Prostate gland (tissue), 2 donors: ENCODE data around the gene ZNF248. TPM values are rescaled to one million over a fixed set of nuclear protein-coding genes. Genes with fewer than 3 reads are reported as not detected.

Source experiments
- DNase-seq: peaks from one replicate; pipeline ENCODE4 v3.0.0-alpha.2; 2019; ENCODE audit warnings: low spot score
- H3K27ac ChIP-seq, 2 donors: fragments of 200-600 bp; sonication (generic); 2 replicates each; pipeline ENCODE4 v1.5.1; 2017 to 2019
- H3K27me3 ChIP-seq: fragments of 200-600 bp; sonication (generic); replicated peaks from 2 replicates; pipeline ENCODE4 v1.5.1; 2019; ENCODE audit not compliant: insufficient read depth
- H3K36me3 ChIP-seq, 2 donors: fragments of 200-600 bp; sonication (generic); 1 replicate in 1 of 2; 2 replicates in 1 of 2; pipeline versions ENCODE4 v1.5.1 to v1.8.1; 2017 to 2019
- H3K4me1 ChIP-seq: fragments of 200-600 bp; sonication (generic); replicated peaks from 2 replicates; pipeline ENCODE4 v1.5.1; 2019
- H3K4me3 ChIP-seq, 2 donors: fragments of 200-600 bp; sonication (generic); 2 replicates each; pipeline ENCODE4 v1.5.1; 2017 to 2019
- H3K9me3 ChIP-seq: fragments of 200-600 bp; sonication (generic); 2 replicates; pipeline ENCODE4 v1.5.1; 2017
- CTCF ChIP-seq, 4 experiments: fragments of 200-600 bp in 2 of 4; fragments of 450-650 bp in 2 of 4; sonication (generic) in 2 of 4; IDR thresholded peaks; 1 replicate in 3 of 4; 2 replicates in 1 of 4; pipeline ENCODE4 v1.5.1; 2016 to 2019; ENCODE audit warnings: antibody characterized with exemption in 4 of 4, mild to moderate bottlenecking in 2 of 4, moderate library complexity in 2 of 4
- POLR2A ChIP-seq: fragments of 450-650 bp; IDR thresholded peaks from one replicate; pipeline ENCODE4 v1.6.1; 2016; ENCODE audit warnings: antibody characterized with exemption, mild to moderate bottlenecking
- POLR2AphosphoS5 ChIP-seq: sonication (generic); formaldehyde crosslinking; IDR thresholded peaks from one replicate; pipeline ENCODE4 v1.6.1; 2017; ENCODE audit warnings: antibody characterized with exemption
- WGBS: methylation state at CpG from one replicate; pipeline ENCODE4 v1.1.5; 2018; 5-methylcytosine and 5-hydroxymethylcytosine counted together
- intact Hi-C: fragments of 100-400 bp; cut with DNase I; formaldehyde crosslinking; loops from one replicate; pipeline ENCODE4 v1.14.2; 2022
- total RNA-seq, 2 donors: library from RNA; depleted of rRNA; stranded (reverse); fragments of >200 nt; gene quantifications; one replicate each; pipeline ENCODE4 v1.1.0, GENCODE V29; 2016

The ZNF248 gene
- total RNA-seq, 2 donors from 2014 or later, result 12.3 to 18.2 TPM

DNA sequence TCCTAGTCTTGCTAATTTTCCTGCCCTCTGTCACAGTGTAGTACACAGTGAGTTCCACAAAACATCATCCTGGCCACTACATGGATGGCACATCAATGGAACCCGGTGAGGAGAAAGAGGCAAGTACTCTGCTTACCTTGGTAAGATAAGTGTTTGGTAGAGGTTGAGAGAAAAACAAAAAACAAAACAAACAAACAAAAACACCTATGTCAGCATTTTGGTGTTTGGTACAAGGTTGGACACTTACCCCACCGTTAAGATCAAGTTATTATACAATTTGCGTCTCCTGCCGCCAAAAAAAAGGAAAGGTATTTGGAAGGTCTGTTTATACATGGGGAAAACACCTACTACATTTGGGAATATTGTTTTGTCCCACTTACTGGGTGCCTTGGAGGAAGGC, 72.7 kb downstream of the ZNF248 start:
- no peak for DNase-seq
- Histone ChIP-seq H3K9me3 (no peaks in the 10 kb centered on the region), H3K36me3 (no peaks in the 10 kb centered on the region), H3K4me1 (no peaks in the 10 kb centered on the region), H3K4me3 (no peak overlapping the region), H3K27ac (no peak overlapping the region), H3K27me3 (no peaks in the 10 kb centered on the region)
- intact Hi-C loops, result no loop called here
- no peak for TF ChIP-seq CTCF (IDR thresholded peaks at IDR 0.05)
- TF ChIP-seq POLR2A, result no peak
- WGBS, result 88% methylated on average over 4 of the region's 4 CpGs

DNA sequence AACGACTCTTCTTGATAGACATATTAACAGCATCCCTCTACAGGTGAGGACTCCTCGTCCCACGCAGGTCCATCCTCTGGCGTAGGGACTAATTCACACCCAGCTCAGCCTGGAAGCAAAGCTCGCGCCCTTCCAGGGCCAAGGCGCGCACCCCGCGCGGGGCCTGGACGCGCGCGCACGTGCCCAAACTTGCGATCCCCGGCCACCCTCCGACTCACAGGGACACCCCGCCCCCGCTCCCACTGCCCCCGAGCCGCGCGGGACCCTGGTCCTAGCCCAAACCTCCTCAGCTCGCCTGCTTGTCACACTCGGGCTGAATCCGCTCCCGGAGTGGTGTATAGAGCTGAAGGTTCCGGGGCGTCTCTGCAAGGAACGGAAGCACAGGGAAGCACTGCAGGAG, 76.9 kb downstream of the ZNF248 start:
- DNase-seq, result no peak
- no peak overlapping the region for H3K4me3 ChIP-seq
- intact Hi-C loops, result no loop called here
- TF ChIP-seq POLR2A, result no peak
- TF ChIP-seq POLR2AphosphoS5, result no peak
- no peak for TF ChIP-seq CTCF (IDR thresholded peaks at IDR 0.05)
- WGBS, result 63% methylated on average over 32 of the region's 32 CpGs
- no peaks in the 10 kb centered on the region for H3K36me3 ChIP-seq
- H3K27me3 ChIP-seq, result no peaks in the 10 kb centered on the region
- H3K27ac ChIP-seq, result no peak overlapping the region
- H3K9me3 ChIP-seq, result no peaks in the 10 kb centered on the region
- no peaks in the 10 kb centered on the region for H3K4me1 ChIP-seq

DNA sequence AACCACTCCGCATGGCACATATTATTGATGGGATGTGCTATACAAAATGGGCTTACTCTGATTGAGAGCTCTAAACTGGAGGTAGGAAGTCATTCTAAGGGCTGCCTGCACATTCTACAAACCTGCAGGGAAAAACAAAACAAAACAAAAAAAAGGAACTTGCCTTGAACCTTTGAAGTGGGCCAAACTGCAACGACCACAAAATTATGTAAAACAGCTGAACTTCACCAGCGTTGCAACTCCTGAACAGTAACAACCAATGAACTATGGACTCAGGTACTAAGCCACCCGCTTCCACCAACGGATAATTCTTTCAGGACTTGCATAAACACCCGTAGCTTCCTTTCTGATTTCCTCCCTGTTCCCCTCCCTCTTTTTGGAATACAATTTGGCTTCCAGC, 80.4 kb downstream of the ZNF248 start:
- Histone ChIP-seq H3K36me3 (no peaks in the 10 kb centered on the region), H3K27ac (no peak overlapping the region), H3K4me3 (no peak overlapping the region), H3K4me1 (no peaks in the 10 kb centered on the region), H3K9me3 (no peaks in the 10 kb centered on the region), H3K27me3 (no peaks in the 10 kb centered on the region)
- no peak for DNase-seq
- WGBS, result 89% methylated on average over 6 of the region's 6 CpGs
- TF ChIP-seq POLR2AphosphoS5 (no peak), POLR2A (no peak), CTCF (IDR thresholded peaks at IDR 0.05) (no peak)
- intact Hi-C loops, result no loop called here

DNA sequence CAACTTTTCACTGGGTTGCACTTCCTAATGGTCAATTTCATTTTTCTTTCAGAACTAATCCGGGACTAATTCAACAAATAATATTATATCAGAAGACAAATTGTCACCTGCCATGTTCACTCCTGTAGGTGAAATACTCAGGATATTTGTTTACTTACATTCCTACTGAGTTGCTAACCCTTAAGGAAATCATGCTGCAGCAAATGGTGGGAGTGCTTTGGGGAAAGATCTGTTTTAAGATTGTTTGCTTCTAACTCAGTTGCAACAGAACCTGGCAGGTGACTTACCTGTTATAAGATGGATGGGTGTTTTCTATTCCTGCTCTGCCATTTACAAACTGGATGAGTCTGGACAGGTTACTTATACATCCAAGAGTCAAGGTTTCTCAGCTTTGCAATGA, 81.8 kb downstream of the ZNF248 start:
- H3K4me3 ChIP-seq, result no peak overlapping the region
- TF ChIP-seq POLR2A, result no peak
- no peak for TF ChIP-seq CTCF (IDR thresholded peaks at IDR 0.05)
- WGBS, result 100% methylated on average over 1 of the region's 1 CpG
- H3K9me3 ChIP-seq, result no peaks in the 10 kb centered on the region
- DNase-seq, result no peak
- no peak overlapping the region for H3K27ac ChIP-seq
- intact Hi-C loops, result no loop called here
- H3K27me3 ChIP-seq, result no peaks in the 10 kb centered on the region
- H3K36me3 ChIP-seq, result no peaks in the 10 kb centered on the region
- no peaks in the 10 kb centered on the region for H3K4me1 ChIP-seq

DNA sequence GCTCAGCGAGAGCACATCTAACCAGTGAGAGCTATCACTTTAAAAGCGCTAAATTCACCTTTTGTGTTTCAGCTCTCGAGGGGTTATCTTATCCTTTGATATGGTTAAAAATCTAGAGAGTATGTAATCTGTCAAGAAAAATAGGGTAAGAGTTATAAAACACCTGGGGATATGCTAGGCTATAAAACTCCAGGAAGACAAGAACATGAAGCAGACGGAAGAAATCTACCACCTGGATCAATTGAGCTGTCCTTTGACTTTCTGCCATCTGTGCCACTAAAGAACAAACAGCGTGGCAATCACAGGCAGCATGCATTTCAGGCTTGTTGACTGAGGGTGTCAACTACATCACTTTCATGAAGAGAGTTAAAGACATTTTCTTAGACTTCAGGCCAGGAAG, 83.1 kb downstream of the ZNF248 start:
- Histone ChIP-seq H3K27ac (no peak overlapping the region), H3K4me3 (no peak overlapping the region), H3K36me3 (no peaks in the 10 kb centered on the region), H3K4me1 (no peaks in the 10 kb centered on the region), H3K9me3 (no peaks in the 10 kb centered on the region), H3K27me3 (no peaks in the 10 kb centered on the region)
- TF ChIP-seq POLR2AphosphoS5 (no peak), CTCF (IDR thresholded peaks at IDR 0.05) (no peak), POLR2A (no peak)
- no peak for DNase-seq
- intact Hi-C loops, result no loop called here
- 73% methylated on average over 5 of the region's 5 CpGs for WGBS
